GM12878 (cell line): ENCODE results near the gene B9D2. TPM values are rescaled to one million over a fixed set of nuclear protein-coding genes. Genes with fewer than 3 reads are reported as not detected.

Experiments used
- BHLHE40 ChIP-seq, 2 experiments: fragments of 450-650 bp in 1 of 2; IDR thresholded peaks; 2 replicates each; pipeline ENCODE4 v1.6.1; 2011 to 2017; ENCODE audit warnings: low read depth in 2 of 2, borderline replicate concordance in 1 of 2, improper control_type of control experiment in 1 of 2, low read length in 1 of 2, mild to moderate bottlenecking in 1 of 2
- CREB1 ChIP-seq: IDR thresholded peaks from 2 replicates; pipeline ENCODE4 v1.6.1; 2012; ENCODE audit warnings: low read depth, mild to moderate bottlenecking, inconsistent platforms
- GATAD2B ChIP-seq: fragments of 450-650 bp; conservative IDR thresholded peaks from 2 replicates; pipeline ENCODE4 v1.6.1; 2017; ENCODE audit warnings: low read depth, mild to moderate bottlenecking, moderate library complexity
- IKZF1 ChIP-seq: fragments of 450-650 bp; conservative IDR thresholded peaks from 2 replicates; pipeline ENCODE4 v1.6.1; 2017; ENCODE audit warnings: antibody characterized with exemption, mild to moderate bottlenecking
- IRF3 ChIP-seq: fragments of 450-650 bp; IDR thresholded peaks from 2 replicates; pipeline ENCODE4 v1.6.1; 2014; ENCODE audit warnings: mild to moderate bottlenecking
- IRF5 ChIP-seq: fragments of 450-650 bp; IDR thresholded peaks from 2 replicates; pipeline ENCODE4 v1.6.1; 2017; ENCODE audit warnings: borderline replicate concordance
- JUND ChIP-seq: IDR thresholded peaks from 2 replicates; pipeline ENCODE4 v1.6.1; 2012; ENCODE audit warnings: low read depth, mild to moderate bottlenecking, low read length, improper control_type of control experiment, moderate library complexity
- NBN ChIP-seq: fragments of 450-650 bp; IDR thresholded peaks from 2 replicates; pipeline ENCODE4 v1.6.1; 2016
- NFYB ChIP-seq: IDR thresholded peaks from 2 replicates; pipeline ENCODE4 v1.6.1; 2011; ENCODE audit warnings: low read depth, mild to moderate bottlenecking, low read length, improper control_type of control experiment, moderate library complexity; ENCODE audit not compliant: insufficient read depth
- NKRF ChIP-seq: fragments of 450-650 bp; conservative IDR thresholded peaks from 2 replicates; pipeline ENCODE4 v1.6.1; 2017; ENCODE audit warnings: mild to moderate bottlenecking, moderate library complexity
- PAX8 ChIP-seq: fragments of 450-650 bp; IDR thresholded peaks from 2 replicates; pipeline ENCODE4 v1.6.1; 2017; ENCODE audit warnings: mild to moderate bottlenecking, moderate library complexity
- POLR2AphosphoS5 ChIP-seq: IDR thresholded peaks from 2 replicates; pipeline ENCODE4 v1.6.1; 2011; ENCODE audit warnings: mild to moderate bottlenecking, low read length, inconsistent platforms
- POU2F2 ChIP-seq: IDR thresholded peaks from 3 replicates; pipeline ENCODE4 v1.6.1; 2011; ENCODE audit warnings: low read depth, mild to moderate bottlenecking, low read length, borderline replicate concordance
- RAD51 ChIP-seq: fragments of 450-650 bp; IDR thresholded peaks from 2 replicates; pipeline ENCODE4 v1.6.1; 2016; ENCODE audit warnings: moderate library complexity, mild to moderate bottlenecking, inconsistent platforms
- RB1 ChIP-seq: fragments of 450-650 bp; formaldehyde crosslinking; IDR thresholded peaks from 2 replicates; pipeline ENCODE4 v1.6.1; 2017; ENCODE audit warnings: mild to moderate bottlenecking, borderline replicate concordance
- RUNX3 ChIP-seq: IDR thresholded peaks from 2 replicates; pipeline ENCODE4 v1.6.1; 2012; ENCODE audit warnings: low read length, inconsistent platforms
- SKIL ChIP-seq: fragments of 450-650 bp; IDR thresholded peaks from 2 replicates; pipeline ENCODE4 v1.6.1; 2017; ENCODE audit warnings: mild to moderate bottlenecking, low read depth, inconsistent platforms; ENCODE audit not compliant: poor library complexity, severe bottlenecking
- SMC3 ChIP-seq: IDR thresholded peaks from 2 replicates; pipeline ENCODE4 v1.6.1; 2011; ENCODE audit warnings: low read length, improper control_type of control experiment, borderline replicate concordance
- SREBF2 ChIP-seq: IDR thresholded peaks from 2 replicates; pipeline ENCODE4 v1.6.1; 2012; ENCODE audit warnings: mild to moderate bottlenecking, low read length
- USF1 ChIP-seq: IDR thresholded peaks from 2 replicates; pipeline ENCODE4 v1.6.1; 2011; ENCODE audit warnings: borderline replicate concordance, low read depth, mild to moderate bottlenecking, moderate library complexity, mixed read lengths, low read length; ENCODE audit not compliant: insufficient read depth; ENCODE audit errors: extremely low read length
- ZNF24 ChIP-seq: fragments of 450-650 bp; IDR thresholded peaks from 2 replicates; pipeline ENCODE4 v1.6.1; 2017; ENCODE audit warnings: antibody characterized with exemption, mild to moderate bottlenecking
- polyA plus RNA-seq, 11 experiments: library from polyadenylated mRNA; depleted of rRNA in 4 of 11; unstranded in 6 of 11; stranded (reverse) in 5 of 11; fragments of >200 nt; fragmentation: Nextera tagmentation in 4 of 11; fragmentation: Illumina TruSeq in 1 of 11; extraction: Ambion mirVana in 4 of 11; extraction: Trizol in 1 of 11; gene quantifications; 1 replicate in 1 of 11; 2 replicates in 10 of 11; pipeline versions ENCODE4 v1.2.1 to v1.2.3, GENCODE V29; 2011 to 2016; ENCODE audit warnings: inconsistent platforms in 2 of 11, missing spikeins in 2 of 11, low read depth in 1 of 11
- total RNA-seq, 4 experiments: library from RNA; depleted of rRNA in 3 of 4; stranded (reverse); fragments of >200 nt in 3 of 4; fragmentation: Illumina TruSeq in 1 of 4; extraction: Trizol in 1 of 4; gene quantifications; 2 replicates each; pipeline versions ENCODE4 v1.2.1 to v1.2.3, GENCODE V29; 2013 to 2021

The B9D2 gene
- total and polyA plus RNA-seq, 10 of the 15 experiments (the other 5 are each of a cell fraction or from before 2014, with no cell fraction given): 2.4 to 12.4 (median 5.0) TPM

GRCh38 chr19:41397086-41398049, 33.4 kb upstream of the B9D2 start, which contains the start of the genes BCKDHA and EXOSC5 (continued):
- TF ChIP-seq NKRF (peak; percentile 98), CREB1 (peak; percentile 51), GATAD2B (0 out of 2 replicates have a peak, but pooled peaks have one; percentile 26), JUND (0 out of 2 replicates have a peak, but pooled peaks have one; percentile 17), RUNX3 (peak; percentile 60), ZNF24 (peak; percentile 93), IRF5 (peak; percentile 99), BHLHE40 (IDR thresholded peaks at IDR 0.05; ENCODE audit: borderline replicate concordance in 1 of 2, low read depth in 2 of 2, low read length in 1 of 2) (peak; percentile 95 to 98), IRF3 (no peak), SKIL (peak; percentile 93), RAD51 (peak; percentile 92), RB1 (peak; percentile 59; the same call in 1 of the 2 replicates), PAX8 (peak; percentile 69; the same call in 1 of the 2 replicates), NBN (peak; percentile 83; the same call in 1 of the 2 replicates), SREBF2 (no peak), IKZF1 (peak; percentile 74), NFYB (peak; percentile 41; the same call in 1 of the 2 replicates), POLR2AphosphoS5 (peak; percentile 72), USF1 (peak; percentile 88), POU2F2 (peak; percentile 61; the same call in 2 of the 3 replicates), SMC3 (no peak)
